ENCODE measurements around the gene CMTM6. TPM values are rescaled to one million over a fixed set of nuclear protein-coding genes. Genes with fewer than 3 reads are reported as not detected.

CMTM6 gene
- total and polyA plus RNA-seq, 4 donors, result 27.1 to 97.4 (median 72.2) TPM

- Histone ChIP-seq H3K4me1 (ENCODE audit: control insufficient read depth in 5 of 5, insufficient read depth in 5 of 5, low read length in 5 of 5) (peaks cover 0 to 9% (median 4%) of the 10 kb centered on the region in 5 donors), H3K9me3 (ENCODE audit: control insufficient read depth in 4 of 4, insufficient read depth in 3 of 4, low read length in 3 of 4) (no peaks in the 10 kb centered on the region), H3K36me3 (ENCODE audit: control insufficient read depth in 4 of 4, insufficient read depth in 4 of 4, low read length in 4 of 4) (peaks cover 0 to under 1% (median 0%) of the 10 kb centered on the region in 4 donors), H3K27me3 (ENCODE audit: control insufficient read depth in 3 of 3, insufficient read depth in 3 of 3, low read length in 2 of 3) (no peaks in the 10 kb centered on the region), H3K27ac (ENCODE audit: low read depth in 1 of 2, low read length in 1 of 2) (no peak overlapping the region), H3K9ac (ENCODE audit: insufficient read depth in 1 of 2, low read length in 2 of 2) (no peak overlapping the region), H3K4me3 (no peak overlapping the region)
- DNase-seq, result no peak
- ATAC-seq (ENCODE audit: insufficient read depth, low FRiP score), result no peak
- no peak for TF ChIP-seq CTCF (IDR thresholded peaks at IDR 0.05; ENCODE audit: control extremely low read depth, extremely low read depth)
Observed at GRCh38 chr3:32495085-32495484, 7.6 kb downstream of the CMTM6 start.

GRCh38 chr3:32493437-32494414 lies 8.9 kb downstream of the CMTM6 start:
- Histone ChIP-seq H3K9me3 (ENCODE audit: control insufficient read depth in 4 of 4, insufficient read depth in 3 of 4, low read length in 3 of 4) (no peaks in the 10 kb centered on the region), H3K27me3 (ENCODE audit: control insufficient read depth in 3 of 3, insufficient read depth in 3 of 3, low read length in 2 of 3) (no peaks in the 10 kb centered on the region), H3K4me3 (no peak overlapping the region), H3K9ac (ENCODE audit: insufficient read depth in 1 of 2, low read length in 2 of 2) (no peak overlapping the region), H3K4me1 (ENCODE audit: control insufficient read depth in 5 of 5, insufficient read depth in 5 of 5, low read length in 5 of 5) (peaks cover 0 to 9% (median 4%) of the 10 kb centered on the region in 5 donors), H3K36me3 (ENCODE audit: control insufficient read depth in 4 of 4, insufficient read depth in 4 of 4, low read length in 4 of 4) (peaks cover 0 to 3% (median 0%) of the 10 kb centered on the region in 4 donors), H3K27ac (ENCODE audit: low read depth in 1 of 2, low read length in 1 of 2) (no peak overlapping the region)
- 58 to 59% methylated on average over 3 of the region's 3 CpGs for WGBS, 2 donors
- TF ChIP-seq CTCF (IDR thresholded peaks at IDR 0.05; ENCODE audit: control extremely low read depth, extremely low read depth), result no peak
- ATAC-seq (ENCODE audit: insufficient read depth, low FRiP score) (no peak), DNase-seq (no peak)

- H3K27me3 ChIP-seq (ENCODE audit: control insufficient read depth in 3 of 3, insufficient read depth in 3 of 3, low read length in 2 of 3), result no peaks in the 10 kb centered on the region
- H3K27ac ChIP-seq (ENCODE audit: low read depth in 1 of 2, low read length in 1 of 2), result no peak overlapping the region
- WGBS, 2 donors, result 79 to 84% methylated on average over 3 of the region's 3 CpGs
- no peaks in the 10 kb centered on the region for H3K9me3 ChIP-seq (ENCODE audit: control insufficient read depth in 4 of 4, insufficient read depth in 3 of 4, low read length in 3 of 4)
- ATAC-seq (ENCODE audit: insufficient read depth, low FRiP score) (no peak), DNase-seq (no peak)
- H3K4me1 ChIP-seq (ENCODE audit: control insufficient read depth in 5 of 5, insufficient read depth in 5 of 5, low read length in 5 of 5), result peaks cover 0 to 9% (median 4%) of the 10 kb centered on the region in 5 donors
- H3K9ac ChIP-seq (ENCODE audit: insufficient read depth in 1 of 2, low read length in 2 of 2), result no peak overlapping the region
- TF ChIP-seq CTCF (IDR thresholded peaks at IDR 0.05; ENCODE audit: control extremely low read depth, extremely low read depth), result no peak
- H3K4me3 ChIP-seq, result no peak overlapping the region
- peaks cover 0 to 6% (median 0%) of the 10 kb centered on the region in 4 donors for H3K36me3 ChIP-seq (ENCODE audit: control insufficient read depth in 4 of 4, insufficient read depth in 4 of 4, low read length in 4 of 4)
Observed at GRCh38 chr3:32492684-32493436, 9.8 kb downstream of the CMTM6 start.
